Measurements from ENCODE around the gene TMEM107. TPM values are rescaled to one million over a fixed set of nuclear protein-coding genes. Genes with fewer than 3 reads are reported as not detected.

TMEM107 gene
- total RNA-seq, 1 experiment from 2014 or later: 17.2 TPM

DNA sequence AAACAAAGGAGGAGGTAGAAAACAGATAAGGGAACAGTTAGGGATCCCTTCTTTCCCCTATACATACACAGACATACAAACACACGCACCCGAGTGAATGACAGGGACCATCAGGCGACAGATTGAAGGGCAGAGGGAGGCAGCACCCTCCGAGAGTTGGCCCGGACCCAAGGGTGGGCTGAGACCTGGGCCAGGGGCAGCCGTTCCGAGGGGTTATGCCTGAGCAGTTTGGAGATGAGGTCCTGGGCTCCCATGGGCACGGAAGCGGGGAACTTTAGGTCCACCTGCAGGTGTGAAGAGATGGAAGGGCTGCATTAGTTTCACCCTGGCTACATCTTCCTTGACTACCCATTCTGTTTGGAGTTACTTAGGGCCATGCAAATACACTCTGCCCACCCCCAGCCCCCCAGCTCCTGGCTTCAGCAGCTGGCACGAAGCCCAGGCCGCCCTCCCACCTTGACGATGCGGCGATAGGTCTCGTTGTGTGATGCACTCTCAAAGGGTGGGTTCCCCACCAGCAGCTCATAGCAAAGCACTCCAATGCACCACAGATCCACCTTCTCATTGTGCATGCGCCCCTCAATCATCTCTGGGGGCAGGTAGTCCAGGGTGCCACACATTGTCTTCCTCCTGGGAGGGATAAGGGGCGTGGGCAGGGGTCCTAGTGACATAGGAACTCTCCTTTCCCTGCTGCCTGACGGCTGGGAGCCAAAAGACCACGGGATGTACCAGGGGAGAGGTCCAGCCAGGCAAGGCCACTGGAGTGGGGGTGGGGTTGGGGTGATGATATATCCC, 28.8 kb upstream of the TMEM107 start:
- DNase-seq (ENCODE audit: low spot score): no peak
- Mint-ChIP-seq H3K4me1 (peaks cover 13% of the 10 kb centered on the region), H3K27ac (no peak overlapping the region), H3K27me3 (ENCODE audit: low read depth) (no peaks in the 10 kb centered on the region; the same call in 1 of the 2 replicates), H3K9me3 (no peaks in the 10 kb centered on the region; the same call in 1 of the 2 replicates), H3K36me3 (peaks cover 49% of the 10 kb centered on the region), H3K4me3 (no peak overlapping the region)
- no peak for TF ChIP-seq TP53 (CRISPR knock-in tag; IDR thresholded peaks at IDR 0.05)
- TF ChIP-seq ELF4 (CRISPR knock-in tag; IDR thresholded peaks at IDR 0.05; ENCODE audit: low read depth): no peak
- TF ChIP-seq, protein P1, sequence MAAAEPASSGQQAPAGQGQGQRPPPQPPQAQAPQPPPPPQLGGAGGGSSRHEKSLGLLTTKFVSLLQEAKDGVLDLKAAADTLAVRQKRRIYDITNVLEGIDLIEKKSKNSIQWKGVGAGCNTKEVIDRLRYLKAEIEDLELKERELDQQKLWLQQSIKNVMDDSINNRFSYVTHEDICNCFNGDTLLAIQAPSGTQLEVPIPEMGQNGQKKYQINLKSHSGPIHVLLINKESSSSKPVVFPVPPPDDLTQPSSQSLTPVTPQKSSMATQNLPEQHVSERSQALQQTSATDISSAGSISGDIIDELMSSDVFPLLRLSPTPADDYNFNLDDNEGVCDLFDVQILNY (CRISPR knock-in tag; IDR thresholded peaks at IDR 0.05): no peak
- no peak for TF ChIP-seq ZNF423 (CRISPR knock-in tag; IDR thresholded peaks at IDR 0.05)
- TF ChIP-seq, protein P2, sequence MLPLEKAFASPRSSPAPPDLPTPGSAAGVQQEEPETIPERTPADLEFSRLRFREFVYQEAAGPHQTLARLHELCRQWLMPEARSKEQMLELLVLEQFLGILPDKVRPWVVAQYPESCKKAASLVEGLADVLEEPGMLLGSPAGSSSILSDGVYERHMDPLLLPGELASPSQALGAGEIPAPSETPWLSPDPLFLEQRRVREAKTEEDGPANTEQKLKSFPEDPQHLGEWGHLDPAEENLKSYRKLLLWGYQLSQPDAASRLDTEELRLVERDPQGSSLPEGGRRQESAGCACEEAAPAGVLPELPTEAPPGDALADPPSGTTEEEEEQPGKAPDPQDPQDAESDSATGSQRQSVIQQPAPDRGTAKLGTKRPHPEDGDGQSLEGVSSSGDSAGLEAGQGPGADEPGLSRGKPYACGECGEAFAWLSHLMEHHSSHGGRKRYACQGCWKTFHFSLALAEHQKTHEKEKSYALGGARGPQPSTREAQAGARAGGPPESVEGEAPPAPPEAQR (CRISPR knock-in tag; IDR thresholded peaks at IDR 0.05): no peak
- TF ChIP-seq, protein P3, sequence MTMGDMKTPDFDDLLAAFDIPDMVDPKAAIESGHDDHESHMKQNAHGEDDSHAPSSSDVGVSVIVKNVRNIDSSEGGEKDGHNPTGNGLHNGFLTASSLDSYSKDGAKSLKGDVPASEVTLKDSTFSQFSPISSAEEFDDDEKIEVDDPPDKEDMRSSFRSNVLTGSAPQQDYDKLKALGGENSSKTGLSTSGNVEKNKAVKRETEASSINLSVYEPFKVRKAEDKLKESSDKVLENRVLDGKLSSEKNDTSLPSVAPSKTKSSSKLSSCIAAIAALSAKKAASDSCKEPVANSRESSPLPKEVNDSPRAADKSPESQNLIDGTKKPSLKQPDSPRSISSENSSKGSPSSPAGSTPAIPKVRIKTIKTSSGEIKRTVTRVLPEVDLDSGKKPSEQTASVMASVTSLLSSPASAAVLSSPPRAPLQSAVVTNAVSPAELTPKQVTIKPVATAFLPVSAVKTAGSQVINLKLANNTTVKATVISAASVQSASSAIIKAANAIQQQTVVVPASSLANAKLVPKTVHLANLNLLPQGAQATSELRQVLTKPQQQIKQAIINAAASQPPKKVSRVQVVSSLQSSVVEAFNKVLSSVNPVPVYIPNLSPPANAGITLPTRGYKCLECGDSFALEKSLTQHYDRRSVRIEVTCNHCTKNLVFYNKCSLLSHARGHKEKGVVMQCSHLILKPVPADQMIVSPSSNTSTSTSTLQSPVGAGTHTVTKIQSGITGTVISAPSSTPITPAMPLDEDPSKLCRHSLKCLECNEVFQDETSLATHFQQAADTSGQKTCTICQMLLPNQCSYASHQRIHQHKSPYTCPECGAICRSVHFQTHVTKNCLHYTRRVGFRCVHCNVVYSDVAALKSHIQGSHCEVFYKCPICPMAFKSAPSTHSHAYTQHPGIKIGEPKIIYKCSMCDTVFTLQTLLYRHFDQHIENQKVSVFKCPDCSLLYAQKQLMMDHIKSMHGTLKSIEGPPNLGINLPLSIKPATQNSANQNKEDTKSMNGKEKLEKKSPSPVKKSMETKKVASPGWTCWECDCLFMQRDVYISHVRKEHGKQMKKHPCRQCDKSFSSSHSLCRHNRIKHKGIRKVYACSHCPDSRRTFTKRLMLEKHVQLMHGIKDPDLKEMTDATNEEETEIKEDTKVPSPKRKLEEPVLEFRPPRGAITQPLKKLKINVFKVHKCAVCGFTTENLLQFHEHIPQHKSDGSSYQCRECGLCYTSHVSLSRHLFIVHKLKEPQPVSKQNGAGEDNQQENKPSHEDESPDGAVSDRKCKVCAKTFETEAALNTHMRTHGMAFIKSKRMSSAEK (CRISPR knock-in tag; IDR thresholded peaks at IDR 0.05; ENCODE audit: borderline replicate concordance): no peak
- no peak for TF ChIP-seq ZBTB21 (CRISPR knock-in tag; IDR thresholded peaks at IDR 0.05; ENCODE audit: borderline replicate concordance)
- no peak for TF ChIP-seq FOXJ3 (CRISPR knock-in tag; IDR thresholded peaks at IDR 0.05; ENCODE audit: borderline replicate concordance)
- TF ChIP-seq NR2C2 (CRISPR knock-in tag; IDR thresholded peaks at IDR 0.05): no peak
- no peak for TF ChIP-seq EMX1 (CRISPR knock-in tag; IDR thresholded peaks at IDR 0.05)
- no peak for TF ChIP-seq ZNF317 (CRISPR knock-in tag; IDR thresholded peaks at IDR 0.05; ENCODE audit: borderline replicate concordance, low read depth)
- TF ChIP-seq, protein P4, sequence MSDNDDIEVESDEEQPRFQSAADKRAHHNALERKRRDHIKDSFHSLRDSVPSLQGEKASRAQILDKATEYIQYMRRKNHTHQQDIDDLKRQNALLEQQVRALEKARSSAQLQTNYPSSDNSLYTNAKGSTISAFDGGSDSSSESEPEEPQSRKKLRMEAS (CRISPR knock-in tag; IDR thresholded peaks at IDR 0.05): no peak
- ChIA-PET POLR2A (no interaction called here), CTCF (no interaction called here)
- no peak for ATAC-seq

DNA sequence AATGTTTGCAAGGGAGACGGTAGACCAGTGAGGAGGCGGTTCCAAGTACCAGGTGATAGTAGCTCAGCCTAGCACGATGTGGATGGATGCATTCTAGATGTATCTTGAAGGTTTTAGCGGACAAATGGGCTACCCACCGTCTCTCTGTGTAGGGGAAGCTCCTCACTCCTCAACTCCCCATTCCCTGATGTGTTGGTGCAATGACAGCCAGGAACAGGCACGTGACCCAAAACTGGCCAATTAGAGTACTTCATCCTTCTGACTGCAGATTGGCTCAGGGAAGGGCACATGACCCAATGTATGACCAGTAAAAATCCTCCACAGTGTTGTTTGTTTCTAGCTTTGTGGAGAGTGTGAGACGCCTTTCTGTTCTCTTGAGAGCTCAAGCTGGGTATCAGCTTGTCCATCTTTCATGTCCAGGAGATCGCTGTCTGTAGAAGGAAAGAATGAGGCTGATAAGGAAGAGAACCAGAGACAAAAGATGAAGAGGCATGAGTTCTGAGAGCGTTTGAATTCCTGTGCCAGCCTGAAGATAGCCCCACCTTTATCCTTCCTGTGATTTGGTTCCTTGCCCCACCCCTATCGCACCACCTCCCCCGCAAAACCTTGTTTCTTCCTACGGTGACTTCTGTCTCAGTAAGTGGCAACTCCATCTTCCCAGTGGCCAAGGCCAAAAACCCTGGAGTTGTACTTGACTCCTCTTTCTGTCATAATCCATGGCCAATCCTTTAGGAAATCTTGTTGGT, 16.1 kb upstream of the TMEM107 start:
- H3K36me3 Mint-ChIP-seq: no peaks in the 10 kb centered on the region
- H3K9me3 Mint-ChIP-seq: no peaks in the 10 kb centered on the region
- no peak overlapping the region for H3K27ac Mint-ChIP-seq
- ATAC-seq (peak; percentile 46), DNase-seq (ENCODE audit: low spot score) (peak; percentile 74)
- ChIA-PET POLR2A (interaction anchor here (0.7 to 2.0 kb wide), 8 partner anchors 9 to 56 kb away, joined by 3 to 12 read pairs (median 4); partner anchors contain the start of genes AURKB and CTC1), CTCF (interaction anchor here (0.9 to 1.7 kb wide), 7 partner anchors 9 to 132 kb away, joined by 3 to 5 read pairs (median 3); no protein-coding TSS in a partner anchor)
- peaks cover 7% of the 10 kb centered on the region for H3K4me1 Mint-ChIP-seq
- H3K4me3 Mint-ChIP-seq: no peak overlapping the region
- no peaks in the 10 kb centered on the region; the same call in 1 of the 2 replicates for H3K27me3 Mint-ChIP-seq (ENCODE audit: low read depth)
- TF ChIP-seq ETV6 (CRISPR knock-in tag; IDR thresholded peaks at IDR 0.05) (peak; percentile 1; the same call in 1 of the 2 replicates), NFYB (CRISPR knock-in tag; conservative IDR thresholded peaks at IDR 0.05; ENCODE audit: low read depth) (peak; percentile 42), GTF2I (CRISPR knock-in tag; conservative IDR thresholded peaks at IDR 0.05) (no peak), GRHL2 (CRISPR knock-in tag; IDR thresholded peaks at IDR 0.05; ENCODE audit: insufficient replicate concordance, severe bottlenecking) (no peak), FOXK1 (CRISPR knock-in tag; IDR thresholded peaks at IDR 0.05) (peak; percentile 82), ESRRA (CRISPR knock-in tag; IDR thresholded peaks at IDR 0.05; ENCODE audit: borderline replicate concordance) (no peak)
- TF ChIP-seq, protein P5, sequence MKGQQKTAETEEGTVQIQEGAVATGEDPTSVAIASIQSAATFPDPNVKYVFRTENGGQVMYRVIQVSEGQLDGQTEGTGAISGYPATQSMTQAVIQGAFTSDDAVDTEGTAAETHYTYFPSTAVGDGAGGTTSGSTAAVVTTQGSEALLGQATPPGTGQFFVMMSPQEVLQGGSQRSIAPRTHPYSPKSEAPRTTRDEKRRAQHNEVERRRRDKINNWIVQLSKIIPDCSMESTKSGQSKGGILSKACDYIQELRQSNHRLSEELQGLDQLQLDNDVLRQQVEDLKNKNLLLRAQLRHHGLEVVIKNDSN (CRISPR knock-in tag; IDR thresholded peaks at IDR 0.05): peak; percentile 99
- TF ChIP-seq, protein P6, sequence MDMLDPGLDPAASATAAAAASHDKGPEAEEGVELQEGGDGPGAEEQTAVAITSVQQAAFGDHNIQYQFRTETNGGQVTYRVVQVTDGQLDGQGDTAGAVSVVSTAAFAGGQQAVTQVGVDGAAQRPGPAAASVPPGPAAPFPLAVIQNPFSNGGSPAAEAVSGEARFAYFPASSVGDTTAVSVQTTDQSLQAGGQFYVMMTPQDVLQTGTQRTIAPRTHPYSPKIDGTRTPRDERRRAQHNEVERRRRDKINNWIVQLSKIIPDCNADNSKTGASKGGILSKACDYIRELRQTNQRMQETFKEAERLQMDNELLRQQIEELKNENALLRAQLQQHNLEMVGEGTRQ (CRISPR knock-in tag; IDR thresholded peaks at IDR 0.05): peak; percentile 99
- TF ChIP-seq, protein P7, sequence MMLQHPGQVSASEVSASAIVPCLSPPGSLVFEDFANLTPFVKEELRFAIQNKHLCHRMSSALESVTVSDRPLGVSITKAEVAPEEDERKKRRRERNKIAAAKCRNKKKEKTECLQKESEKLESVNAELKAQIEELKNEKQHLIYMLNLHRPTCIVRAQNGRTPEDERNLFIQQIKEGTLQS (CRISPR knock-in tag; conservative IDR thresholded peaks at IDR 0.05): no peak

Measured in WTC11 (cell line).